ENCODE measurements around the gene ANKRD39. TPM values are rescaled to one million over a fixed set of nuclear protein-coding genes. Genes with fewer than 3 reads are reported as not detected.

The ANKRD39 gene
- total and polyA plus RNA-seq, 3 donors from 2014 or later = 8.9 to 16.4 (median 13.9) TPM

DNA sequence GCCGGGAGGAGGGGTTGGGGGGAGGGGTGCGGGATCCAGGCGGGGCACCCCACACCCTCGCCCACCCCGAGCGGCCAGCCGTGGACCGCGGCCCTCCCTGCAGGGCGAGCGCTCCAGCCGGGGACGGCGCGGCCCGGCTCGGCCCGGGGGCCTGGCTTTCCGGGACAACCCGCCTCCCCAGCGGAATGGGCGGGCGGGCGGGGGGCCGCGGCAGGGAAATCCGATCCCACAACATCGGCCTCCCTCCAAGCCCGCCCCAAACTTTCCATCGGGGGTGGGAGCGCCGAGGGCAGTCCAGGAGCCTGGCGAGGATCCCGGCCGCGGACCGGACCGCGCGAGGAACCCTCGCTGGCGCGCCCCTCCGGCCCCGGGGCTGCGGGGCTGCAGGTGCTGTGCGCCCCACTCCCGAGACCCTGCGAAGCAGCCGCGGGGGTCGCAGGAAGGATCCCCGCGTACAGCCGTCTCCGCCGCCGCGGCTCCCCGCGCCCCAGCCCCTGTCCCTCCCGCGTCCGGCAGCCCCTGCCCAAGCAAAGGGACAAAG, 11.5 kb upstream of the ANKRD39 start:
- Histone ChIP-seq H3K9me3 (no peaks in the 10 kb centered on the region), H3K4me1 (peaks cover 15% of the 10 kb centered on the region), H3K36me3 (ENCODE audit: low read depth, missing control alignments) (no peaks in the 10 kb centered on the region), H3K4me3 (peak overlapping the region; percentile 85 to 96), H3K27me3 (no peaks in the 10 kb centered on the region), H3K27ac (peak overlapping the region; percentile 92 to 95)
- 2% methylated on average over 16 of the region's 64 CpGs; no CpG with 5 or more reads in 1 of the 2 donors for WGBS, 2 donors
- DNase-seq = peak; percentile 64
- intact Hi-C loops (cut with DNase I; ENCODE audit: low total_unique reads) = loop anchor here (5.0 kb wide), 2 partner anchors 38 to 83 kb away; no protein-coding TSS in a partner anchor
- TF ChIP-seq POLR2A (IDR thresholded peaks at IDR 0.05) (no peak), CTCF (IDR thresholded peaks at IDR 0.05) (no peak)

- Histone ChIP-seq H3K36me3 (ENCODE audit: low read depth, missing control alignments) (no peaks in the 10 kb centered on the region), H3K27me3 (no peaks in the 10 kb centered on the region), H3K9me3 (no peaks in the 10 kb centered on the region), H3K27ac (peak overlapping the region; percentile 92 to 95), H3K4me1 (peaks cover 15% of the 10 kb centered on the region), H3K4me3 (peak overlapping the region; percentile 85 to 96)
- TF ChIP-seq CTCF (IDR thresholded peaks at IDR 0.05) = peak; percentile 41 to 60 (median 48)
- no peak for TF ChIP-seq POLR2A (IDR thresholded peaks at IDR 0.05)
- intact Hi-C loops (cut with DNase I; ENCODE audit: low total_unique reads) = loop anchor here (5.0 kb wide), 2 partner anchors 39 to 84 kb away; no protein-coding TSS in a partner anchor
- peak; percentile 85 for DNase-seq
- WGBS, 2 donors = 0% methylated on average over 26 to 70 of the region's 76 CpGs
These were observed 10.9 kb upstream of the ANKRD39 start for GRCh38 chr2:96868555-96869280.

DNA sequence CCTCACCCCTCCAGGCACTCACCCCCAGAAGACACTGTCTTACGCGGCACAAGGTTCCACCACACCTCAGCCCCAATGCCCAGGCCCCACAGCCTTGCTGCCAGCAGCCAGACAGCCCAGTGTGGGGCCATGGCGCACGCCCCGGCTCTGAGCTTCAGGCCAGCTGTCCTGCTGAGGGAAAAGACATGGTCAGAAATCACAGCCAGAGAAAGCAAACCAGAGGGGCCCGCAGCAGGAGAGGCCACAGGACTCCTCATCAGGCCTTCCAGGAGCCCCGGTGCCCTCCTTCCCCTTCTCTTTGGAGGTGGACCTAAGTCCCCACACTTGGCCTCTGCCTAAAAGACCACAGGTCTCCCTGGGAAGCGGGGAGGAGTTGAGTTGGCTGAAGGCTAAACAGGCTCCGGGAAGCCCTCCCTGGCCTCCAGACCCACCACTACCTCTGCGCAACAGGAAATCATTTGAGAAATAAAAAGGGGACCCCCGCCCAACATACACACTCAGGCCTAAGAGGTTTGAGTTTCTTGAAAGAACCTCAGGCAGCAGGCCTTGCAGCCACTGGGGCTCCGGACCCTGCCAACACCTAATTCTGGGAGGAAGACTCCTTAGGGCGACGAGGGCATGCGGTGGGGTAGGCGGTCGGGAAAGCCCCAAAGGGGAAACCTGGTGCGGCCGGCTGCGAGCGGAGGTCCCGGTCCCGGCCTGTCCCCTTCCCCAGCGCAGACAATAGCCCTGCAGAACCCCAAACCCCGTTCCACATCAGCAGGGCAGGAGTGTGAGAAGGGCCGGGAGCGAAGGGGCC, 10.1 kb upstream of the ANKRD39 start:
- TF ChIP-seq CTCF (IDR thresholded peaks at IDR 0.05) (no peak), POLR2A (IDR thresholded peaks at IDR 0.05) (no peak)
- DNase-seq = no peak
- Histone ChIP-seq H3K4me3 (peak overlapping the region; percentile 85 to 96), H3K4me1 (peaks cover 15% of the 10 kb centered on the region), H3K9me3 (no peaks in the 10 kb centered on the region), H3K27me3 (no peaks in the 10 kb centered on the region), H3K36me3 (ENCODE audit: low read depth, missing control alignments) (no peaks in the 10 kb centered on the region), H3K27ac (peak overlapping the region; percentile 92 to 95)
- WGBS, 2 donors = 7 to 19% methylated on average over 3 to 27 of the region's 27 CpGs
- intact Hi-C loops (cut with DNase I; ENCODE audit: low total_unique reads) = loop anchor here (5.0 kb wide), 2 partner anchors 39 to 84 kb away; no protein-coding TSS in a partner anchor

DNA sequence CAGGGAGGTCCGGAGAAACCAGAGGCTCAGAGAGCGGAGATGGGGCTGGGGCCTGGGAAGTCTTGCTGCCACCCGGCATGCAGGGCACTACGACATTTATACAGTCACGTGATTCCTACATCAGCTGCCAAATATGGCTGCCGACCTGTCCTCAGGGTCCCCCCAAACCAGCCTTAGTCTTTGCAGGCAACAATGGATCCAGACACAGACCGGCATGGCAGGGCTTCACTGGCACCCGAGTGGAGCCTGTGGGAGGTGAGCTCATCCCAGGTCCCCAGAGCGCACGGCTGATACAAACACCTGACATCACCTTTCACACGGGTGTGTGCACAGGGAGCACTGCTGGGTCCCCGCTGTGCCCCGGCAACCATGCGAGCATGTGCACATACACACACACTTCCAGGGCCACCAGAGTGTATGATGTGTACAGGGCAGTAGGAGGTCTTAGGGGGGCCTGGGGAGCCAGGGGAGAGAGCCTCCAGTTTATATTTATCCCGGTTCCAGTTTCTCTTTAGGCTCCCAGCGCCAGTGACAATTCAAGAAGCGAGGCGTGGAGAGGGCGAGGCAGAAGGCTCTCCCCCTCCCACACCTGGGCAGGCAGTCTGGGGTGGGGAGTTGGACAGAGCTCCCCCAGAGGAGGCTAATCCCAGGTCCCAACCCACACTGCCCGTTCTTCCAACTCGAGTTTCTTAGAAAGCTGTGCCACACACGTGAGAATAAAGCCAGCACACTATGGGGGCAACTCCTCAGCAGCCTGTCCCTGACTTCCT, 9.4 kb upstream of the ANKRD39 start:
- peak overlapping the region; percentile 92 to 95 for H3K27ac ChIP-seq
- TF ChIP-seq POLR2A (IDR thresholded peaks at IDR 0.05) = no peak
- no peak for TF ChIP-seq CTCF (IDR thresholded peaks at IDR 0.05)
- intact Hi-C loops (cut with DNase I; ENCODE audit: low total_unique reads) = loop anchor here (5.0 kb wide), 2 partner anchors 40 to 85 kb away; no protein-coding TSS in a partner anchor
- peak overlapping the region in 1 of 2 donors; percentile 96 for H3K4me3 ChIP-seq
- H3K36me3 ChIP-seq (ENCODE audit: low read depth, missing control alignments) = no peaks in the 10 kb centered on the region
- H3K27me3 ChIP-seq = no peaks in the 10 kb centered on the region
- no peak for DNase-seq
- H3K4me1 ChIP-seq = peaks cover 15% of the 10 kb centered on the region
- H3K9me3 ChIP-seq = no peaks in the 10 kb centered on the region
- 57 to 64% methylated on average over 19 to 22 of the region's 22 CpGs for WGBS, 2 donors

Data from testis (tissue), 3 donors.